HG03135 (cell line): ENCODE measurements around the gene KLK10.

Source experiments
- ATAC-seq: cut with Tn5 transposase; IDR thresholded peaks from one replicate; pipeline ENCODE4 v1.9.1; 2021; ENCODE audit warnings: mild to moderate bottlenecking, moderate library complexity; ENCODE audit not compliant: unreplicated experiment

Gene KLK10

GRCh38 chr19:51019544-51019925 lies at the start of gene KLK10:
Gene KLK10, minus strand, starts transcription at chr19:51019709. Its CDS starts 579 bp downstream, at chr19:51019130.
- no peak for ATAC-seq

GRCh38 chr19:51066393-51067186 lies 47.1 kb upstream of the KLK10 start:
- no peak for ATAC-seq

GRCh38 chr19:51065221-51065960 lies 45.9 kb upstream of the KLK10 start:
- no peak for ATAC-seq

- ATAC-seq, result no peak
These were observed 45.2 kb upstream of the KLK10 start, which contains the start of gene KLK13 for GRCh38 chr19:51064534-51065220. Gene KLK13, minus strand, starts transcription at chr19:51065092. Its CDS starts 25 bp downstream, at chr19:51065067.

- ATAC-seq, result no peak
These were observed 44.2 kb upstream of the KLK10 start for GRCh38 chr19:51063664-51064063.

- no peak for ATAC-seq
These were observed 41.5 kb upstream of the KLK10 start for GRCh38 chr19:51060973-51061372.

- no peak for ATAC-seq
These were observed 40.8 kb upstream of the KLK10 start for GRCh38 chr19:51060336-51060735.

- no peak for ATAC-seq
These were observed 40.2 kb upstream of the KLK10 start for GRCh38 chr19:51059715-51060114.

- ATAC-seq, result no peak
These were observed 36.4 kb upstream of the KLK10 start for GRCh38 chr19:51055866-51056265.

- ATAC-seq, result no peak
These were observed 27.5 kb upstream of the KLK10 start for GRCh38 chr19:51047031-51047335.

- no peak for ATAC-seq
These were observed 24.8 kb upstream of the KLK10 start for GRCh38 chr19:51044327-51044726.

GRCh38 chr19:51043497-51043896 lies 24.0 kb upstream of the KLK10 start:
- ATAC-seq, result no peak

- no peak for ATAC-seq
These were observed 20.6 kb upstream of the KLK10 start for GRCh38 chr19:51040151-51040550.

- ATAC-seq, result no peak
These were observed 17.0 kb upstream of the KLK10 start for GRCh38 chr19:51036519-51036918.

GRCh38 chr19:51034704-51035103 lies 15.2 kb upstream of the KLK10 start, which contains the start of gene KLK12:
Gene KLK12, minus strand, starts transcription at chr19:51035002. Its CDS starts 381 bp downstream, at chr19:51034621.
- no peak for ATAC-seq

- no peak for ATAC-seq
These were observed 12.3 kb upstream of the KLK10 start for GRCh38 chr19:51031880-51032225.

GRCh38 chr19:51031220-51031879 lies 11.8 kb upstream of the KLK10 start:
- ATAC-seq, result no peak

GRCh38 chr19:51030631-51031030 lies 11.1 kb upstream of the KLK10 start:
- ATAC-seq, result no peak

GRCh38 chr19:51029718-51030117 lies 10.2 kb upstream of the KLK10 start:
- ATAC-seq, result no peak

- ATAC-seq, result no peak
These were observed 8.4 kb upstream of the KLK10 start for GRCh38 chr19:51027873-51028272.

GRCh38 chr19:51027126-51027806 lies 7.8 kb upstream of the KLK10 start:
- no peak for ATAC-seq
